ENCODE measurements around the gene DMPK.

DMPK gene

GRCh38 chr19:45782162-45782691 is at the start of gene DMPK:
Gene DMPK (minus strand): TSS chr19:45782490. CDS start chr19:45782352, 138 bp downstream.
- no peak for DNase-seq

- no peak for DNase-seq
Measured at GRCh38 chr19:45828945-45829344, 46.7 kb upstream of the DMPK start.

DNA sequence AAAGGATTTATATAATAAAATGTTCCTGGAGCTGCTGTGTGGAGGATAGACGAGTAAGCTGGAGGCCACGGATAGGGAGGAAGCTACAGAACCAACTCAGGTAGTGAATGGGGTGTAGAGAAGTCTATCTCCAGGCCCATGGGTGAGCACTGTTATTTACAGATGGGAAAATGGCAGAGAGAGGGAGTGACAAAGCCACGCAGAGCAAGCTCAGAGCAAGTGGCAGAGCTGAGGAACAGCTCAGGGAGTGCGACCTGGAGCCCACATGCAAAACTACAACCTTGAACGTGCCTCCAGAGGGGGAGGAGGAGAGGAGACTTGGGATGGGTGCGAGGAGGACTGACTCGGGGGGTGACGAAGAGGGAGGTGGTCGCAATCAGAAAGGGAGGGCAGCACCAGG is 46.2 kb upstream of the DMPK start:
- no peak for DNase-seq

DNA sequence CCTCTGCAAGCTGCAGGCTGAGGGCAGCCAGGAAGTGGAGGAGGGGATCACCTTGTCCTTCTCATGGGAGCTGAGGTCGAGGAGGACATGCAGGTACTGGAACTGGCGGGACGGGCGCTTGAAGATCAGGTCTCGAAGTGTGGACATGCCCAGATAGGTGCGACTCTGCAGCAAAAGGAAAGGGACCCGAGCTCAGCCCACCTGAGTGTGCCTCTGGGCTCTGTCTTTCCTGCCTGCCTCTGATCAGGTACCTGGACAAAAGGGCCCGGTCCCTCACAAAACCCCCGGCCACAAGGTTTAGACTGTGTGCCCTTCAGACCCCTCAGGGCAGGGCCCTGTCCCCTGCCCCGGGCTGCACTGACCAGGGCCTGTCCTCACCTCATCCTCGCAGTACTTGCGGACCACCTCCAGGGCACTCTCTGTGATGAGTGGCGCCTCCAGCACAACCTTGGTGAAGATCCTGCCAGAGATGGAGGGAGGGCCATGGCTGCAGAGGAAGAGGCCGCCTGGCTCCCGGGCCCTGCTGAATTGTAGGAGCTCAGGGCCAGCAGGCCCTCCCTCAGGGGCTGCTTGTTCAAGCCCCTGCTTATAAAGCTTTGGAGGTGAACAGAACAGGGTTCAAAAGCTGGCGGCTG is 45.3 kb upstream of the DMPK start:
- no peak for DNase-seq

DNA sequence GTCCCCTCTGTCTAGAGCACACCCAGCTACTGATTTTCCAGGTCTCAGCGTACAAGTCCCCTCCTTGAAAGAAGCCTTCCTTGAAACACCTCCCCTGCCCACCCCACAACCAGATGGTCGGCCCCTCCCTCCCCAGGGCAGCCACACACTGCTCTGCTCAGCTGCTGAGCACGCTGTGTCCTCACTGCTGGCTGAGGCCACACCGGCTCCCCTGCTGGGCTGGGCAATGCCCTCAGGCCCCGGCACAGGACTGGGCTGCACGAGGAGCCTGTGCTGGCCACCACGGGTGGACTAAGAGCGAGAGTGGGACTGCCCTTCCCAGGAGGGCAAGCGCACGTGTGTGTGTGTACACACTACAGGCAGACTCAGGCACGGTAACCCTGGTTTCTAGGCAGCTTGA is 44.6 kb upstream of the DMPK start:
- DNase-seq: no peak

DNA sequence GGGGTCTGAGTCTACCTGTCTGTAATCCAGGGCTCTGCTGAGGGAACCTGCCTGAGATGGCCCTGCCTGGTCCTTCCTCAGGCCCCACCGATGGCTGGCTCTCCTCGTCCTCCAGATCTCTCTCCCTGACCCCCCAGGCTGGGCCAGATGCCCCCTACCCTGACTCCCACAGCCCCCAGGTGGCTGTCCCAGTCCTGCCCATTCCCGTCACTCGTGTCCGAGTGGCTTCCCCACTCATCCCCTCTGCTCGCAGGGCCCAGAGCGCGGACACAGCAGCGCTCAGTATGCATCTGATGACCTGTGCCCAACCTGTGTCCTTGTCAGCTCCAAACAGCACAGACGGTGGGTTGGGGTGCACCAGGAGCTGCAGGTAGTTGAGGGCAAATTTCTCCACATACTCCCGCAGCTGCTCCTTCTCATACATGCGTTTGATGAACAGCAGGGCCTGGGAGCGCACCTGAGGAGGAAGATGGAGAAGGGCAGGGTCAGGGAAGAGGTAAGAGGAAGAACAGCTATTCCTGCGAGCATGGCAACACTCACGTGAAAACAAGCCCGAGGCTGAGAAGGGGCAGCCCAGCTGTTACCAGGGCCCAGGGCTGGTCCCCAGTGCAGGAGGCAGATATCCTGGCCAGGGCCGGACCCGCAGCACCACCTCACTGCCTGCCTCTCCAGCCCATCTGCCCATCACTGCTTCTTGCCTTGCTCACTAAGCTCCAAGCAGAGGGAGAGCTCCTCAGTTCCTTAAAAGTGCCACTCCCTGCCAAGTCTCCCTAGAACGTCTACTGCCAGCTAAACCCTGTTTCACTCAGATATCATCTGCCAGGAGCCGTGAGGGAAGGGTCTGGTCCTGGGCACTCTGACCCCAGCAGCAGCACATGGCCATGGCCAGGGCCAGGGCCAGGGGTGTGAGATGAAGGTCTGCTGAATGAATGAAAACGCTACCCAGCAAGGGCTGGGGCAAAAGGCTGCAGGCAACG is 43.9 kb upstream of the DMPK start:
- DNase-seq: no peak

GRCh38 chr19:45825263-45825605 is 42.9 kb upstream of the DMPK start:
- DNase-seq: no peak

DNA sequence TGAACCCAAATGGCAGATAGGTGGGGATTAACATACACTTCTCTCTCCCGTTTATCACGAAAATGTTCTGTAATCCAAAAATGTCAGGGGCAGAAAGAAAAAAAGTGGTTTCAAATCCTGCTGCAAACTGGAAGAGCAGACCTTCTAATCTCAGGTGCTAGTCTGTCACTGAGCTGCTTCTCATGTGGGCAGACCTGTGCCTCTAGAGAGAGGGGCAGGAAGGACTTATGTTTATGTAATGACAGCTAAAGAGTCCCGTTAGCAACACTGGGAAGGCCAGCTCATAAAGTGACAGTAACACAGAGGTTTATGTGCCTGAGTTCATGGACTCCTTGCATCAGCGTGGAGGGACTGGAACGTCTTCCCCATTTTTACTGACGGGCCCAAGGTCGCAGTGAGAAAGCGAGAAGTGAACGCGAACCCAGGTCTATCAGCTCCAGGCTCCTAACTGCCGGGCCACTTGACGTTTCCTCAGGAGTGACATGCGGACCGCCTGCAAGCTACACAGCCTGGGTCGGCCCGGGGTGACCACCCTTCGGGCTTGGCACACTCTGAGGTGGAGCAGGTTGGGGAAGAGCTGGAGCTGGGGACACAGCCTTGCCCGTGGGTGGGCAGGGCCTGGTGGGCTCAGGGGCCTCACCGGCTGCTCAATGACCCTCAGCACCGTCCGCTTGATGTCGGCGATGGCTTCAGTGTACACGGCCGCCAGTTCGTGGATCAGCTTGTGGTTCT is 42.4 kb upstream of the DMPK start:
- DNase-seq: no peak

DNA sequence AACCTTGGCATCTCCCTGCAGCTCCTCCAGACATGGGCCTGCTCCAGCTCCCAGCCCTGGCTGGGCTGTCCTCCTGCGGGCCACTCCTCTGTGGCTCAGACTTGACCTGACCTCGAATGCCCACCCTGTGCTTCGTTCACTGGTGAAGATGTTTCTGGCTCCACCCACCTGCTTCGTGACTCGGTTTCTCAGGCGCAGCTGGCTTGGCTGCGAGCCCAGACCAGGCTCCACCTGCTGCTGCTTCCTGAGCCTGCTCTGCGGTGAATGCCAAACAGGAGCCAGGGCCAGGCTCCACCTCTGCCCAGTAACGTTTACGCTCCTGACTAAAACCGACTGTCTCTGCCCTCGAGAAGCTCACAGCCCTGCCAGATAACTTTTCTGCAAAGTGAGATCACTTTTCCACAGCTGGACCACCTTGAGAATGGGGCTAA is 41.8 kb upstream of the DMPK start:
- DNase-seq: no peak

GRCh38 chr19:45823182-45823581 is 40.9 kb upstream of the DMPK start:
- DNase-seq: no peak

- DNase-seq: no peak
Measured at GRCh38 chr19:45822716-45823115, 40.4 kb upstream of the DMPK start.

- DNase-seq: no peak
Measured at GRCh38 chr19:45821570-45821969, 39.3 kb upstream of the DMPK start.

DNA sequence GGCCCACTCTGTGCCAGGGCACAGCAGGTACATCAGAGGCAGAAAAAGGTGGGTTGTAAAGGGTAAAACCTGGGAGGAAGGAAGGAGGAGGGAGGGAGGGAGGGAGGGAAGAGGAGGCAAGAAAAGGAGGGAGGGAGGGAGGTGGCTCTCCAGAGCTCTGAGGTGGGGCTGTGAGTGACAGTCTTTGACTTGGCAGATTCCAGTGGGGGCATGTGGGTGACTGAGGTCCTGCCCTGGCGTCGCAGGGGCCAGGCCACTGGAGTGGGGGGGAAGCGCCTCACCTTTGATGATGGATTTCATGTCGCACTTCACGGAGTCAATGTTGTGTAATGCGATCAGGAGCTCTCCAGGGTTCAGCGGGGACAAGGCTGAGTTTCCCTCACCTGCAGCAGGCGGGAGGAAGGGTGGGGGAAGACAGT is 38.8 kb upstream of the DMPK start:
- DNase-seq: no peak

GRCh38 chr19:45820413-45821102 is 38.3 kb upstream of the DMPK start:
- DNase-seq: no peak

DNA sequence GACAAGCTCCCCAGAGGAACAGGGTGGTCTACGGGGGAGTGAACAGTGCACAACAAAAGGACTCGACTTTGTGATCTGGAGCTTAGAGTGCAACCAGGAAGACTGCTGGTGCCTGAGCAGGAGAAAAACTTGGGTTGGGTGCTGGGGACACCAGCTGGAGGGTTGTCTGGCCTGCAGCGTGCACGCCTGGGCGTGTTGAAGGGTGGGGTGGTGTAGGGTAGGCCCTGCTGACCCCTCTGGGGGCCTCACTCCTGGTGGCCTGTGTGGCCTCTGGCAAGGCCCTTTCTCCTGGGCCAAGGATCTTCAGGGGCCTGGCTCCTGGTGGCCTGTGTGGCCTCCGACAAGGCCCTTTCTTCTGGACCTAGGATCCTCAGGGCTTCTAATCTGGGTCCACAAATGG is 37.5 kb upstream of the DMPK start:
- DNase-seq: no peak

DNA sequence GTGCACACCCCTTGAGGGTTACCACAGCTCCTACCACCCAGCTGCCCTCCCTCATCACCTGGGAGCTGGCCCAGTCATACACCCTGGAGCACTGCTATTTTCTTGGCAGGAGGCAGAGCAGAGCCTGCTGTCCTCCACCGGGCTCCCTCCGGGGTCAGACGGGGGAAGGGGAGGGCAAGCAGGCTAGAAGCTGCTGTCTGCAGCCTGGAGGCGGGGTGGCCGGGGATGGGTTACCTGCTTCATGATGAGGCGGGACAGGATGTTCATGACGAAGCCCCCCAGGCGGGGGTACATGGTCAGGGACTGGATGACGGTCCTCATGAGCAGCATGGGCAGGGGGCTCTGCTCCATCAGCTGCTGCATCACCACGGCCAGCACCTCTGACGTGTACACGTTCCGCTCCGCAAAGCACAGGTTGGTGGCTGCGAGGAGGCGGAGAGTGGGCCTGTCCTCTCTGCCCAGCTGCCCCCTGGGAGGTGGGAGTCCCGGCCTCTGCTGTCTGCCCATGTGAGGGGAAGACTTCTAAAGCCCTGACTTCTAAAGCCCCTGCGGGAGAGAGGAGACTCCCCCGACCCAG is 35.5 kb upstream of the DMPK start:
- DNase-seq: no peak

GRCh38 chr19:45817010-45817724 is 34.9 kb upstream of the DMPK start:
- DNase-seq: peak; percentile 95

DNA sequence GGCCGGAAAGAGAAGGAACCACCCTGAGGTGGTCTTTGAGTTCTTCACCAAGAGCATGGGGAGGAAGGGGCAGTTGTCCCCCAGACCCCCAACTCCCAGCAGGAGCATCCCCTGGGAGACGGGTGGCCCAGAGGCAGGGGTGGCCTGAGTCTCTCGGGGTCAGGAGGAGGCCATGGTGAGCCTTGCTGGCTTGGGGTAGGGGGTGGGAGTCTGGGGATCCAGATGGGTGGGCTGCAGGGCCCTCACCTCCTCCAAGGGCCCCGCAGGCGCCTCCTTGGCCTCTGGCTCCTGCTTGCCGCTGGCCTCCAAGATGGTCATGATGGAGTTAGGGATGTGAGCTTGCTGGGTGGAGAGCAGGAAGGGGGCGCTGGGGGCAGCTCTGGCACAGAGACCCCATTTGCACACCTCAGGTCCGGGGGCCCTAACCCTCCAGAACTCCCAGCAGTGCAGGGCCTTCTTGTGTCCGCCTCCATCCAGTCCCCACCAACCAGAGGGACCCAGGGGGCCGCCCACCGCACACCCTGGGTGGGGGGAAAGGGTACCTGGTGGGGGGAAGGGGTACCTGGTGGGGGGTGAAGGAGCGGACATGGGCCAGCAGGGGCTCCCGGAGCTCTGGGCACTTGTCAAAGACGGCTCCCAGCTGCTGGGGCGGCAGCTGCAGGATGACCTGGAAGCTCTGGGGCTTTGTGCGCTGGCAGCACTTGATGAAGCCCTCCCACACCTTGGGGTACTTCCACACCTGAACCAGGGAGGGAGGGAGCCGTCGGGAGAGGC is 34.1 kb upstream of the DMPK start:
- no peak for DNase-seq

GRCh38 chr19:45815481-45816216 is 33.4 kb upstream of the DMPK start:
- DNase-seq: no peak

GRCh38 chr19:45814851-45815480 is 32.7 kb upstream of the DMPK start, which contains the start of gene RSPH6A:
Gene RSPH6A (minus strand): TSS chr19:45815308. CDS start chr19:45815176, 132 bp downstream.
- DNase-seq: no peak

Data from CD4-positive, alpha-beta T cell treated with Interleukin-15 for 1 hour (primary cell).